Omental fat pad (tissue), 4 donors: ENCODE data around the gene ACOT12. TPM values are rescaled to one million over a fixed set of nuclear protein-coding genes. Genes with fewer than 3 reads are reported as not detected.

Experiments used
- ATAC-seq: fragments of 150-250 bp; one replicate; pipeline ENCODE4 v1.9.1; 2016; ENCODE audit warnings: mild to moderate bottlenecking, moderate library complexity; ENCODE audit not compliant: low FRiP score
- DNase-seq: peaks from one replicate; pipeline ENCODE4 v3.0.0-alpha.2; 2019; ENCODE audit warnings: low spot score
- CTCF ChIP-seq, 3 donors: fragments of 450-650 bp; IDR thresholded peaks; one replicate each; pipeline ENCODE4 v1.5.1; 2016 to 2017; ENCODE audit warnings: antibody characterized with exemption in 3 of 3, mild to moderate bottlenecking in 3 of 3, moderate library complexity in 2 of 3
- total RNA-seq, 4 donors: library from RNA; depleted of rRNA; stranded (reverse); fragments of >200 nt; gene quantifications; one replicate each; pipeline ENCODE4 v1.1.0, GENCODE V29; 2016

ACOT12 gene
- total RNA-seq, 4 donors from 2014 or later: not detected

GRCh38 chr5:81359881-81360280 lies 34.1 kb downstream of the ACOT12 start:
- no peak for TF ChIP-seq CTCF (IDR thresholded peaks at IDR 0.05)
- no peak for ATAC-seq

GRCh38 chr5:81359108-81359507 lies 34.8 kb downstream of the ACOT12 start:
- DNase-seq (no peak), ATAC-seq (no peak)
- no peak for TF ChIP-seq CTCF (IDR thresholded peaks at IDR 0.05)

More at GRCh38 chr5:81359881-81360280, 34.1 kb downstream of the ACOT12 start:
- DNase-seq: no peak

- no peak for ATAC-seq
- no peak for TF ChIP-seq CTCF (IDR thresholded peaks at IDR 0.05)
Measured at GRCh38 chr5:81355291-81356251, 38.4 kb downstream of the ACOT12 start.

DNA sequence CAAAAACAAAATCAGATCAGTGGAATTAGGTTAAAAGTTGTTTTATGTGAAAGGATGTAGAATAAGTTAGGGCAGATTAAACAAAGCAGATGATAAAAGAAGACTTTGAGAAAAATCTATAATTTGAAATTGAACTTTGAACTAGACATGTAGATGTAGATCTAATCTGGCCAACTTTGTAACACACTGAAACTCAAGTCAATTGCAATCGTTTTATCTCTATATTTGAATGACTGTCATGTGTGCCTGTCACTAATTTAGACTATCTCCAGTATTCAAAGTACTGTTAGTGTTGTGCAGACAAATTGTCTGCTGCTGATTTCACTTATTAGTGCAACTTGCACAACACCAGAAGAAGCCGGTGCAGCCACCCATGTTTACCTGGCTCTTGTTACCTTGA lies 39.8 kb downstream of the ACOT12 start:
- DNase-seq (no peak), ATAC-seq (no peak)
- TF ChIP-seq CTCF (IDR thresholded peaks at IDR 0.05): no peak

More at GRCh38 chr5:81355291-81356251, 38.4 kb downstream of the ACOT12 start:
- no peak for DNase-seq

DNA sequence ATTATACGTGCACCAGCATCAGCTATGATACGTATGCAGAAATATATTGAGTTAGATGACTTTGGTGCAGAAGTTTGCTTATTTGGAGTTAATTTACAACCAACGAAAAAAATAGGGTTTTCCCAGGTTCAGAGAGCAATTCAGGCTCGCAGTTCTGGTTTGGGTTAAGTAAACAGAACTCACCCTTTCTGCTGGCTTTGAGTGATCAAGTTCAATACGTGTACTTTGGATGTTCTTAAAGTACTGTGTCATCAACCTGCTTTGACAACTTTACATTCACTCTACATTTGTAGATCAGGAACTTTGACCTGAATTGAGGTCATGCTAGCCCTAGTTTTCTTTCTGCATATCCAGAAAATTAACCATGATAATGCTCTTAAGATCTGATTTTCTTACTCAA lies 40.7 kb downstream of the ACOT12 start:
- DNase-seq (no peak), ATAC-seq (no peak)
- no peak for TF ChIP-seq CTCF (IDR thresholded peaks at IDR 0.05)

GRCh38 chr5:81350507-81350906 lies 43.4 kb downstream of the ACOT12 start:
- DNase-seq (no peak), ATAC-seq (no peak)
- TF ChIP-seq CTCF (IDR thresholded peaks at IDR 0.05): no peak

- no peak for DNase-seq
- no peak for TF ChIP-seq CTCF (IDR thresholded peaks at IDR 0.05)
- ATAC-seq: no peak
Measured at GRCh38 chr5:81349161-81349560, 44.8 kb downstream of the ACOT12 start.
